Measurements from ENCODE around the gene ZSWIM7.

Gene ZSWIM7, protein sequence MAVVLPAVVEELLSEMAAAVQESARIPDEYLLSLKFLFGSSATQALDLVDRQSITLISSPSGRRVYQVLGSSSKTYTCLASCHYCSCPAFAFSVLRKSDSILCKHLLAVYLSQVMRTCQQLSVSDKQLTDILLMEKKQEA

DNA sequence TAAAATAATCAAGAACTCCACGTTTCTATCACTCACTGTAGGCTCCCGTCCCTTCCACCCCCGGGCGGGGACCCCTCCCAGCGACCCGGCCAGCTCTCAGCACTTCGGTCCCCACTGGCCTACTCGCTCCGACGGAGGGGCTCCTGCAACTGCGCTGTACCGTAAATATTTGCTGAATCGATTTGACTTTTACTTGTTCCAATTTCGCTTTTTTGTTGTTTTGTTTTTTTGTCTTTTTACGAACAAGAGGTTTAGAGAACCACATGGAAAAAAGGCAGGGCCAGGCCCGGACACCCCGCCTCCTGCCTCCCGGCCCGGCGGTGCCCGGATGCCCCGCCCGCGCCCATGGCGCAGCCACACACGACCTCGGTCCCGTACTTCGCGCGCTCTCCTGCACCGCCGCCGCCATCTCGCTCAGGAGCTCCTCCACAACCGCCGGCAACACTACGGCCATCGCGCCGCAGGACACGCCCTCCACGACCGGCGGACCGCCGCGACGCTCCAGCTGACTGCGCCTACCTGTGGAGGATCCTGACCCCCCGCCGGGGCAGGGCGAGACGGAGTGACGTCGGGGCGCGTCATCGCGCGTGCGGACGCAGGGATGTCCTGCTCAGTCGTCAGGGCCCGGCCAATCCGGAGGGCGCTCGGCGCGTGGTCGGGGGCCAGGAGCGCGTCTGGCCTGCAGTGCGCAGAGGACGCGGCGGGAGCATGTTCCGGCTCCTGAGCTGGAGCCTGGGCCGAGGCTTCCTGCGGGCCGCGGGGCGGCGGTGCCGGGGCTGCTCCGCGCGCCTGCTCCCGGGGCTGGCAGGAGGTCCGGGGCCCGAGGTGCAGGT, at the start of gene ZSWIM7, which contains the start of gene TTC19:
Gene ZSWIM7, minus strand, starts transcription at position 564 of the 833 bp plus-strand sequence. Its CDS starts 110 bp downstream, at position 454.
Gene TTC19, plus strand, starts transcription at position 684 of the 833 bp plus-strand sequence. Its CDS starts 25 bp downstream, at position 709.
- DNase-seq, result peak; percentile 77 to 90 (median 83)

DNA sequence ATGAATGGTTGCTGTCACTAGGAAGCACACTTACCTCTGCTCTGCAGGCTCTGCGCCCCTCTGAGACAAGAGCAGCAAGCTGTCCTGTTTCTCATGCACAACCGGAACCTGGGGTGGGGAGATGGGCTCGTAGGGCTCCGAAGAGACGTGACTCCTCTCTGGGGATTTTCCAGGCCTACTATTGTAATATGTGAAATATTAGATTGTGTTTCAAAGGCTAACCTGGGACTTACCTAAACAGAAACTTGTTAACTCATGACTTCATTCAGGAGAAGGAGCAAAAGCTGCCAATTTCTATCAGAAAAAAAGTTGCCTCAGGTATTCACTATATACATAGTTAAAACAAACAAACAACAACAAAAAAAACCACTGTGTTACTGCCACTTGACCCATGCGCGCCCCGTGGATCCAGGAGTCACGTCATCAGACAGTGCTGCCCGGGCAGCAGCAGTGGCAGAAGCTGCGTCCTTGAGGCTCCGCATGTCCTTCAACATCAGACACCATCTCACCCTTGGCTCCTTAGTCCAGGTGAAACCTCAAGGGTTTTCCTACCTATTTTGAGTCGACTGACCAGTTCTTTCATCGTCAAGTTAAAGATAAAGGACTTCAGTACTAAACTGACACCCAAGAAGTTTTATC, 49.4 kb upstream of the ZSWIM7 start:
- no peak for DNase-seq

DNA sequence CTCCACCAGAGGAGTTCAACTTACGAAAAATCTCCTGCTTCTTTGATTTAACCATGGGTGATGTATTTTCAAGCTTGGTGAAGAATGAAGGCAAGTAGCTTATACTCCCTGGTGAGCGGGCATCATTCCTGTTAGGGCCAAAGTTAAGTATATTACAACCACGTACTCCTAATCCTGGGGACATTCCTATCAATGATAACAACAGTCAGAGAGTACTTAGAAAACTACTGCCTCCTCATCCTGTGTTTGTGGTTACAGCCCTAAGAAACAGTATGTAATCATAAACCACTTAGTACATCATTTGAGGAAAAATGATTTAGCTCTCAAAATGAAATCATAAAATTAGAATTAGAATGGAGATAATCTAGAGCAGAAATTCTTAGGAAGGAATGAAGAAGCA, 47.5 kb upstream of the ZSWIM7 start:
- no peak for DNase-seq

DNA sequence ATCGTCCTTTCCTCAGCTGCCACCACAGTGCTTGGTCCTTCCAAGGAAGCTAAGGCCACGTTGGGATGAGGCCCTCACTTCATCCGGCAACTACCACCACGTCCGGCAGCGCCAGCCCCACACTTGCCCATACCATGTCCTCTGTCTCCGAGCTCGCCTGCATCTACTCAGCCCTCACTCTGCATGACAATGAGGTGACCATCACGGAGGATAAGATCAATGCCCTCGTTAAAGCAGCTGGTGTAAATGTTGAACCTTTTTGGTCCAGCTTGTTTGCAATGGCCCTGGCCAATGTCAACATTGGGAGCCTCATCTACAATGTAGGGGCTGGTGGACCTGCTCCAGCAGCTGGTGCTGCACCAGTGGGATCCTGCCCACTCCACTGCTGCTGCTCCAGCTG, 45.0 kb upstream of the ZSWIM7 start:
- DNase-seq, result no peak

DNA sequence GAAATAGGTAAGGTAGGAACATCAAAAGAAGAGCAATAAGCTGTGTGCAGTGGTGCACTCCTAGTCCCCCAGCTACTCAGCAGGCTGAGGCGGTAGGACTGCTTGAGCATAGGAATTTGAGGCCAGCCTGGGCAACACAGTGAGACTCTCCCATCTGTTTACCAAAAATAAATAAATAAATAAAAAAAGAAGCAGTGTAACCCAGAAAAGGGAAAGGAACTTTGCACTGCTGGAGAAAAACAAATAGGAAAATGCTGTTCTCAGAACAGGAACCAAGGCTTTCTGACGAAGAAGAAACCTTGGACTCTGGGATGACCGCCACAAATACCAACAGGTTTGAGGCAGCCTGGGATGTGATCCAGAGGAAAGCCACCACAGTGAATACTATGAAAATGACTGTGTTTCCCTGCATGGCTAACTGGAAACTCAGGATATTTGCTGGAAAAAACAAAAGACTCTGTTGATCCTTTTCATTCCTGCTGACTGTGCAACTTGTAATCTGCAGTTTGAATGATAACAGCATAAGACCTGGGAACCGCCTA, 41.3 kb upstream of the ZSWIM7 start:
- no peak for DNase-seq

DNA sequence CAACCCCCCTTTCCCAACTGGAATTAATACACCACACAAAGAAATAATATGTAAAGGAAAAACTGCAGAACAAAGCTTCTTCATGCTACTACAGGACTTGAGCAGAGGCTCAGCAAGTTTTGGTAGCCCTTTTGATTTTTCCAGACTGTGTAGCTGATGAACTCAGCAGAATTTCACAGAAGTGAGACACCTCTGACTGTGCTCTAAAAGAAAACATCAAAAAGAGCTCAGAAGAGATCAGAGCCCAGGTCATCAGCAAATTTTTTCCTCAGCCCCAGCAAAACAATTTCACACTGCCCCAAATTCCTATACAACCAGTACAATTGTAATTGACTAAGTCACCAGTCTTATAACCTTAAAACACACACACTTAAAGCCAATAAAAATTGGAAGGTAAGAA, 38.1 kb upstream of the ZSWIM7 start:
- no peak for DNase-seq

DNA sequence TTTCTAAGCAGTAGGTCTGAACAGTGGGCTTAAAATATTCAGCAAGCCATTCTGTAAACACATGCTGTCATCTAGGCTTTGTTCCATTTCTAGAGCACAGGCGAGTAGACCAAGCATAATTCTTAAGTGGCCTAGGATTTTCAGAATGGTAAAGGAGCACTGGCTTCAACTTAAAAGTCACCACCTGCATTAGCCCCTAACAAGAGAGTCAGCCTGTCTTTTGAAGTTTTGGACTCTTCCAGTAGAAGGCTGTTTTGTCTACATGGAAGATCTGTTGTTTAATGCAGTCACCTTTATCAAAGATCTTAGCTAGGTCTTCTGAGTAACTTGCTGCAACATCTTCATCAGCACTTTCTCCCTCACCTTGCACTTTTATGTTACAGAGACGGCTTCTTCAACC, 36.8 kb upstream of the ZSWIM7 start:
- DNase-seq, result no peak

DNA sequence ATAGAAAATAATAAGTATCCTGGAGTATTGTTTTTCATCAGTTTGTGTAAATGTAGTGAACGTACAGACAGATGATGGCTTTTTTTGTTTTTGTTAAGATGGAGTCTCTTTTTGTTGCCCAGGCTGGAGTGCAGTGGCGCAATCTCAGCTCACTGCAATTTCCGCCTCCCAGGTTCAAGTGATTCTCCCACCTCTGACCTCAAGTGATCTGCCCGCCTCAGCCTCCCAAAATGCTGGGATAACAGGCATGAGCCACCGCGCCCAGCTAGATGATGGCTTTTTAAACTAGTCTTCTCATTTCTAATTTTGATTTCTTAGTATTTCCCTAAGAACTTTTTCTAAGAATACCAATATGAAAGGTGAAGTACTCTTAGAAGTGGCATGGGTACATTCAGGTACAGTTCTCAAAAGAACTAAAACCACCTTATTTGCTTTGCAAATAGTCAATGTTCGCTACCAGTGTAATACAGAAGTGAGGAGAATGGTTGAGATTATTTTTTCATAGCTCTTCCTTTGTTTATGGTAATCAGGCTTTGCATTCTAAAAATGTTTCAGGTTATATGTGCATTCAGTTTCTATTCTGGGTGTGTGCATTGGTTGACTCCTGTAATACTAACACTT, 34.3 kb upstream of the ZSWIM7 start:
- DNase-seq, result no peak

DNA sequence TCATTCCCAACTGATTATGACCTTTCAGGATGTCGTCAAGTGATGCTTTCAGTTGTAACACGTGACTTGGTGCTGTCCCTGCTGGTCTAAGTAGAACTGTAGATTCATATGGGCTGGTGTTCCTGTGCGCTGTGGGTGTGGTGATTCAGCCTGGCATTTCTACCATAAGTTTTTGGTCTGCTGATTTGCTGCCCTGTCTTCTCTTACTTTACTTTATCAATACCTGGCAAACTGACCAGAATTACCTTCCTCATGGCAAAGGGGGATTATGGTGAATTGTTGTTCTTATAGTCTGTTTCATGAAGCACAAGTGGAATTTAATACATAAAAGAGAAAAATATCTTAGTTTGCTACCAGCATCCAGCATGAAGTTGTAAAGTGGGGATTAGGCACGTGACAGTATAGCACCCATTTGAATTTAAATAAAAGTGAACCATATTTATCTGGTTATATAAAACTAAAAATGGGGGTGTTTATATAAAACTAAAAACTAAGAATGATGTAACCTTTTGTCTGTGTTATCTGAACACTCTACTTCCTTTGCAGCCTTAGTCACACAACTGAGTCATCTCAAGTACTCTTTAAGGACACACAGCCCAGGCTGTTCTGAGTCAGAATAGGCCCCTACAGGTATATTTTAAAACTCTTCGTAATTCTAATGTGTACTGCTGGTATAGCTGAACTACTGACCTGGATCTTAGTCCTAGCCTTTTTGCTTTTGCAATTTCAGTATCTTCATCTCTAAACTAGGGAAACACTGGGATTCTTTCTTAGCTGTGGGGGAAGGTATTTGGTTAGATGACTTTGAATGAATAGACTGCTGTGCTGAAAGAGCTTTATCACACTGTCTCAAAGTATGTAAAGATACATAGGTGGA, 28.4 kb upstream of the ZSWIM7 start:
- DNase-seq, result no peak

DNA sequence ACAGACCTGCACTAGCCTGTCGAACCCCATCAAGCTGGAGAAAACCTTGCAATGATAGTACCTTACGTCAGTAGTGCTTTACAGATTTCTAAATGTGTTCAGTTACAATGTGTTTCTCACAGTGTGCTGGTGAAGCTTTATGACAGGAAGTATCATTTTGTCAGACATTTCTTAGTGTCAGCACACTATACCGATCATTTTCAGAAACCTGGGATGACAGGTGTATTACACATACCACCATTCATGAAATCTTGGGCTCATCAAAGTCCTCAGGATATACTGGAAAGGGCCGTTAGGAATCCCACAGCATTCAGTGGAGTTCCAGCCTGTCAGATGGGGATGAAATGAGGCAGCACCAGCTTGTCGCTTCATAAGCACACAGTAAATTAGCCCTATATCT, 27.4 kb upstream of the ZSWIM7 start:
- DNase-seq, result no peak

DNA sequence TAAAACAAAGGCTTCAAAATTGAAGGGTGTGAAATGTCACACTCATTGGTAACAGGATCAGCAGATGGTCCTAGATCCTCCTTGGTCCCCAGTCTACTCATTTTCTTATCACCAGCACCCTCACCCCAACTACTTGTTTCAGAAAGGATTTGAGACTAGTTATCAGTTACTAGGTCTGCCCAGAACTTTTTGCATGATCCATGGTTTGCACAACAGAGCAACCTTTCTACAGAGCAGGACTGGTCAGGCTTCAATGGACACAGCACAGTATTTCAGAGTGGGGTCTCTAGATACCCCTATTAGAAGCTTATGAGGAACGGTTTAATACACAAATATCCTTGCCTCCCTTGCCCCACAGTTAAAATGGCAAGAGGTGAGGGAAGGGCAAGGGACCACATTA, 25.7 kb upstream of the ZSWIM7 start:
- DNase-seq, result no peak

DNA sequence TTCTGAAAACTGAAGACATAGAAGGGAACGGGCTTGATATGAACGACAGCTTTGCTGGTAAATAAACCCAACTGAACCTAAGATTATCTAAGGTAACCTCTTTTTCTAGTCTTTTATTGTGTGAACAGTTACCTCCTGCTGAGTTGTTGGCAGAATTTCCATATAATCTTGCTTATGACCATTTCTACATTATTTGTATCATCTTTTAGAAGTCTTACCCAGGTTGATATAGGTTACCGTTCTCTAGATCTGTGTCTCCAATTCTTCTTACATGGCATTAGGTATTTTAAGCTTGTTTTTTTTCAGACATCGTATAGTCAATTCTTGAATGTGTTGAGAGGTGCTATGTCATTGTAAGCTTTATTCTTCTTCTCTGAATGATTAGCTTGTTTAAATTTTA, 24.4 kb upstream of the ZSWIM7 start:
- DNase-seq, result no peak

DNA sequence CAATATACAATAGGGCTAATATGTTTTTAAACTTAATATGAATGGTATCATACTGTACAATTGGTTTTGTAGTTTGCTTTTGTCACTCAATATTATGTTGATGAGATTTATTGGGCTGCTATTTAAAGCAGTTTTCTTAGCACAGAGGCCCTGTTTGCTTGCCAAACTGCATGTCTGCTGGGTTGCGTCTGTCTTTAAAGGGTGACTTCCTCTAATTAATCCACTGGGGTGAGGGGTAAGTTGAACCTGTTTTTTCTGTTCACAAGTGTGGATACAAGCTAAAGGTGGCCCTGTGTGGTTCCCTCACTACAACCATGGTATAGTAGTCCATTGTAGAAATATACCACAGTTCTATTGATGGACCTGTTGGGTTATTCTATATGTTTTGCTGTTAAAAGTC, 19.8 kb upstream of the ZSWIM7 start:
- DNase-seq, result no peak

DNA sequence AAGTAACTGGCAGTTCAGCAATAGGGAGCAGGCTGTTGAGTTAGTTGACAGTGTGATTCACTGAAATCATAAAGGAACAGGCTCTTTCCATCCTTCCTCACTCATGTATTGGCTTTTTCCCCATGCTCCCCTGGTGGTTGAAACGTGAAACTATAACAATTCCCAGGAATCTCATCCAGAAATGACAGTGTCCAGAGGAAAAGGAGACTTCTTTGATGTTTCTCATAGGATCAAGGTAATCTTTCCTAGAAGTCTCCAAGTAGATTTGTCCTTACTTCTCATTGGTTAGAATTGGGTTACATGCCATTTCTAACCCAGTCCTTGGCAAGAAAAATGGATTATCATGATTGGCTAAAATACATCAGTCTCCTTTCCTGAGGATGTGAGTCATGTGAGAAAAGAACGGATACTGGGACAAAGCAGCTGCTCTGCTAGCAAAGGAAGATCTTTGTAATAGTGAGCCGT, 14.5 kb upstream of the ZSWIM7 start:
- DNase-seq, result no peak

DNA sequence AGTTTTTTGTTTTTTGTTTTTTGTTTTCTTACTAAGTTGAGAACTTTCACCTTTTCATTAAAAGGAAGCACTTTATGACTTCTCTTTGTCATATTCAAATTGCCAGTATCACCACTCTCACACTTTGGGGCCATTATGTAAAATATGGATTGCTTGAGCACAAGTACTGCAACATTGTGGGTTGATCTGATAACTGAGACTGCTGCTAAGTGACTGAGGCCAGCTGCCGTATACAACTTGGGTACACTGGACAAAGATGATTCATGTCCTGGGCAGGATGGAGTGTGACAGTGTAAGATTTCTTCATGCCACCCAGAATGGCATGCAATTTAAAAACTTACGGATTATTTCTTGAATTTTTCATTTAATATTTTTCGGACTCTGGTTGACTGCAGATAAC, 7.9 kb upstream of the ZSWIM7 start:
- DNase-seq, result no peak

DNA sequence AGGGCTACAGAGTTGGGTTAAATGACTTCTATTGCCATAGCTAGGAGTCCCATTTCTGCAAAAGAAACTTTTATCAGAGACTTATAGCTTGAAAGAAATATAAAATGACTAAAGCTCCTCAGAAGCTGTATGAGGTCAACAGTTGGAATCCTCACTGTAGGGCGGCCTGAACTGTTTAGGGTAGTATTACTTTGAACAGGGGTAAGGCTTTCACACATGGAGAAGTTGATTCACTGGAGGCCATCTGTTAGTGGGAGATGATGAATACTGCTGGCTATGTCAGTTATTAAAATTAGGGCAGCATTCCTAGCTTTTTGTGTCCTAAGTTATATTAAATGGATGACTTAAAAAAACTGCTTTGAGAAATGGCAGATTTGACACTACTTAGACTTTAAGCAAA, 6.1 kb upstream of the ZSWIM7 start:
- DNase-seq, result no peak

DNA sequence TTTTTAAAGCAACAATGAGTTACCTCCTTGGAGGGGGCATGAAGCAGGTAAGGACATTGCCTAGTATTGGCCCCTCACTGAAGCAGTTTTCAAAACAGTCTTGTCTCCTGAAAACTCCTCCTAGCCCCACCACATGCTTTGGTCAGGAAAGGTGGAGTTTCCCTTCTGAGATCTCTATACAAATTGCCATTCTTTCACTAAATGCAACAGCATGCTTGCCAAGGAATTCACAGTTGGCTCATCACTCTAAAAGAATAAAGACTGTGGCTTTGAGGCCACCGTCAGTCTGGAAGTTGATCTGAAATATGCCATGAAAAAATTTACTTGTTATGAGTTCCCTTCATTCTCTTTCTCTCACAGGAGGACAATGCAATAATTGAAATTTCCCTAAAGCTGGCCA, 4.3 kb upstream of the ZSWIM7 start:
- DNase-seq, result no peak

DNA sequence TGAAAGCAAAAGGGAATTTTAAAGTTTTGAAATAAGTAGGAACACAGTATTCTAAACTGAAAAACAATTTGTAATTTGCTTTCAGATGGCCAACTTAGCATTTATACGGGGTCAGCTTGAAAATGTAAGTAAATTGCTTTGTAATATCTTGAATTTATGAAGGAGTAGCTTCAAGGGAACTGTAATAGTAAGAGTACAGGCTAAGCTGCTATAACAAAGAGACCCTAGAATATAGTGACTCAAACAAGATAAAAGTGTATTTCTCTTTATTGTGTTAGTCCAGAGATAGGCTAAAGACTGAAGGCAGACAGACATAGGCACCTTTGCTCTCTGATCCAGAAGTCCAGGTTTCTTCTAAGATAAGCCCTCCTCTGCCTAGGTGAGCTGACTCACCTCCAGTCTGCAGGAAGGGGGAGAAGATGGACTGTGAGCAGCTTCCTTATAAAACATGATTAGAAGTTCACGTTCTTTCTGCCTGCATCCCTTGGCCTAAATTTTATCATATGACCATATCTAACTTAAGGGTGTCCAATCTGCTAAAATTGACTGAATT, 3.3 kb upstream of the ZSWIM7 start:
- DNase-seq, result no peak

DNA sequence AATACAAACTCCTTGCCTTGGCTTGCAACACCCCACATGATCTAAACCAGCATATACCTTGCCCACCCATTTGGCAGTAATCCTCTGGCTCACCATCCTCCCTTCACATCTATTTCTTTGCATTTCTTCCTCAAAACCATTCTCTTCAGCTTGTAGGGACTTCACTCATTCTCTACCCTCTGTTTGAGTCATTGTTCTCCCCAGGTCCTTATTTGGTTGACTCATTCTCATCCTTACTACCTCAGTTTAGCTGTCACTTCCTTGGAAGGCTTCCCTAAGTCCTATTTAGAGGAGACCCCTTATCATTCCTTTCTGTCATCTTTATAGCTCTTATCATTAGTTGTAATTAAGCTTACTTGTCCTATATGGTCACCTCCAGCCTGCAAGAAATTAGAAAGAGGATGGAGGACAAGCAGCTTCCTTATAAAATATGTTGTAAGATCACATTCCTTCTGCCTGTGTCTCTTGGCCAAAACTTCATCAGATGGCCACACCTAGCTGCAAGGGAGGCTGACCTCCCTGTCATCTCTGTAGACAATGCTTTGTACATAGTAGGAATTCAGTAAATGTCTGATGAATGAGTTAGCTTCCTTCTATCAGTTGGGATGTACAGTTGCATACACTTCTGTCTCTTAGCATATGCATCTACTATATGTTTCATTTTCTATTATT, 1.9 kb upstream of the ZSWIM7 start:
- no peak for DNase-seq

DNA sequence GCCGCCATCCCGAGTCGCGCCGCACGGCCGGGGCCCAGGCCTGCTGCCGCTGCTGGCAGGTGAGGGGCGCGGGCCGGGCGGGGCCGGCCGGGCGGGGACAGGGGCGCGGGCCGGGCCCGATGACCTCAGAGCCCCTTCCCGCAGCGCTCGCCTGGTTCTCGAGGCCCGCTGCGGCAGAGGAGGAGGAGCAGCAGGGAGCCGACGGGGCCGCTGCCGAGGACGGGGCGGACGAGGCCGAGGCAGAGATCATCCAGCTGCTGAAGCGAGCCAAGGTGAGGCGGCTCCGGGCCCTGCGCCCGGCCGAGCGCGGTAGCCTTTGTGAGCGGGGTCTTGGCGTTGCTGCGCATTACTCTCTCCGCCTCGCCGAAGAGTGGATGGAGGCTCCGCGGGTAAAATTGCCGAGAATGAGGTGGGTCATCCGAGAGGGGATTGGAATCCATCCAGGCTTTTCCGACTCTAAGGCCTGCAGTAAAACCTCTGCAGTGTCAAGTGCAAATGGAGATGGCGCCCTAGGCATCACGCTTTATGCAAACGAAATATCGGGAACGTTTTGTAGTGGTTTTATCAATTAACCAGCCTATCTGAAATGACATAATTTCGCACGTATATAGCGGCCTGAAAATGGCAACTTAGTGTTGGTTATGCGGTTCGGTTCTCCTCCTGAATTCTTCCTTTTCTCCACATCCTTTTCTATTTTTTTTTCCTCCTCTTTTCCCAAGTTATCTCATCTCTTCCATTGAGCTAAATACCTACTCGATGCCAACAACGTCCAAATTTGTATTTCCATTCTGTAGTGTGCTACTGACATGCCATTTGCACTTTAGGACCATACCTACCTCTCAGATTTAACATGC, 697 bp upstream of the ZSWIM7 start:
- DNase-seq, result peak in 4 of 6 experiments; percentile 14 to 69 (median 38)
